HepG2 (cell line): Measurements from ENCODE around the gene CDH11.

Experiments
- EZH2 ChIP-seq: conservative IDR thresholded peaks from 2 replicates; pipeline ENCODE4 v1.6.1; 2012; ENCODE audit warnings: mild to moderate bottlenecking, low read depth, low read length, moderate library complexity
- FOXK2 ChIP-seq: fragments of 450-650 bp; IDR thresholded peaks from 2 replicates; pipeline ENCODE4 v1.6.1; 2016
- HNF1A ChIP-seq, 2 experiments: sonication (generic) in 1 of 2; formaldehyde crosslinking in 1 of 2; IDR thresholded peaks; 2 replicates each; pipeline versions ENCODE4 v1.4.0 to v1.6.1; 2016 to 2020; ENCODE audit warnings: borderline replicate concordance in 1 of 2, low read depth in 1 of 2, mild to moderate bottlenecking in 1 of 2, missing genetic modification reagents in 1 of 2
- IRF1 ChIP-seq: sonication (generic); formaldehyde crosslinking; IDR thresholded peaks from 2 replicates; pipeline ENCODE4 v1.4.0; 2020; ENCODE audit warnings: low read depth, mild to moderate bottlenecking, missing genetic modification reagents
- MED1 ChIP-seq: sonication (generic); formaldehyde crosslinking; IDR thresholded peaks from 2 replicates; pipeline ENCODE4 v1.4.0; 2020; ENCODE audit warnings: missing genetic modification reagents
- MIXL1 ChIP-seq: IDR thresholded peaks from 2 replicates; pipeline ENCODE4 v1.6.1; 2016
- MLX ChIP-seq: IDR thresholded peaks from 2 replicates; pipeline ENCODE4 v1.6.1; 2016
- PCBP1 ChIP-seq: fragments of 200-400 bp; formaldehyde crosslinking; IDR thresholded peaks from 2 replicates; pipeline ENCODE4 v1.6.1; 2017; ENCODE audit warnings: mild to moderate bottlenecking, low read depth, low read length, borderline replicate concordance
- POLR2A ChIP-seq, 2 experiments: IDR thresholded peaks; 2 replicates each; pipeline ENCODE4 v1.6.1; 2011; ENCODE audit warnings: low read depth in 2 of 2, low read length in 2 of 2, mild to moderate bottlenecking in 1 of 2, moderate library complexity in 1 of 2; ENCODE audit not compliant: insufficient read depth in 1 of 2
- RAD21 ChIP-seq: fragments of 450-650 bp; formaldehyde crosslinking; IDR thresholded peaks from 2 replicates; pipeline ENCODE4 v1.5.0; 2020; ENCODE audit warnings: mild to moderate bottlenecking
- RARA ChIP-seq: IDR thresholded peaks from 2 replicates; pipeline ENCODE4 v1.6.1; 2016; ENCODE audit warnings: missing genetic modification reagents, missing compliant biosample characterization
- ZHX1 ChIP-seq: sonication (generic); formaldehyde crosslinking; IDR thresholded peaks from 2 replicates; pipeline ENCODE4 v1.8.1; 2022; ENCODE audit warnings: low read depth, mild to moderate bottlenecking, missing genetic modification reagents
- ZNF121 ChIP-seq: sonication (generic); formaldehyde crosslinking; IDR thresholded peaks from 2 replicates; pipeline ENCODE4 v1.5.0; 2020; ENCODE audit warnings: mild to moderate bottlenecking, missing genetic modification reagents
- ZNF652 ChIP-seq: IDR thresholded peaks from 2 replicates; pipeline ENCODE4 v1.6.1; 2016; ENCODE audit warnings: low read depth, borderline replicate concordance

GRCh38 chr16:65041667-65042066 is 80.2 kb downstream of the CDH11 start:
- TF ChIP-seq EZH2: no peak
- no peak for TF ChIP-seq RAD21 (CRISPR knock-in tag)
- TF ChIP-seq ZNF121 (CRISPR knock-in tag): no peak
- TF ChIP-seq FOXK2: no peak
- no peak for TF ChIP-seq HNF1A (IDR thresholded peaks at IDR 0.05; ENCODE audit: low read depth)
- no peak for TF ChIP-seq HNF1A (CRISPR knock-in tag; IDR thresholded peaks at IDR 0.05; ENCODE audit: borderline replicate concordance)
- TF ChIP-seq IRF1 (CRISPR knock-in tag): no peak
- no peak for TF ChIP-seq MLX
- TF ChIP-seq PCBP1: no peak
- TF ChIP-seq MED1 (CRISPR knock-in tag): no peak
- TF ChIP-seq RARA (CRISPR knock-in tag): no peak
- TF ChIP-seq ZHX1 (CRISPR knock-in tag): no peak
- no peak for TF ChIP-seq MIXL1
- no peak for TF ChIP-seq ZNF652 (CRISPR knock-in tag)
- TF ChIP-seq POLR2A (IDR thresholded peaks at IDR 0.05; ENCODE audit: insufficient read depth in 1 of 2, low read depth in 2 of 2, low read length in 2 of 2): no peak
